ENCODE data around the gene NRG3.

Gene NRG3

DNA sequence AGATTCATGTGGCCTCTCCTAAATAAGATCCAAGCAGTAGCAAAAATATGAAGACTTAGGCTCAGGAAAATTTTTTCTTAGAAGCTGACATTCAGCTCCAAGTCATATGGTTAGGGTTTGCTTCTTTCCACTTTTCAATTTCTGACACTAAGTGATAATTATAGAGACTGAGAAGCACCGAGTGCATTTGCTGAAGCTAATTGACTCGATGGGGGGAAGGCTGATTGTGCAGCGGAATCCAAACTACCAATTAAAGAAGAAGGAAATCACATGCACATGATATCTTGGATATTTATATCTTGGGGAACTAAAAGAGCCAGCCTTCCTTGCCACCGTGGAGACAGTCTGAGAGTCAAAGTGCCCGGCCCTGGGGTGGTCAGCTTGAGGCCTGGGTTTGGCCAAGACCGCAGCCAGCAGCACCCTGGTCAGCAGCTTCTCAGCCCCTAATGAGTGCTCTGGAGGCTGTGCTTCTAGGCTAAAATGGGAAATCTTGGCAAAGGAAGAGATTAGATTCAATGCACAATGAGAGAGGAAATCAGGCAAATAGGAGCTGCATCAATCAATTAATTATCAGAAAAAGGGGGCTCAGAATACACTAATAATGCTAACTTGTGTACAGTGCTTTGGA lies 589.3 kb downstream of the NRG3 start:
- TF ChIP-seq, protein P1, sequence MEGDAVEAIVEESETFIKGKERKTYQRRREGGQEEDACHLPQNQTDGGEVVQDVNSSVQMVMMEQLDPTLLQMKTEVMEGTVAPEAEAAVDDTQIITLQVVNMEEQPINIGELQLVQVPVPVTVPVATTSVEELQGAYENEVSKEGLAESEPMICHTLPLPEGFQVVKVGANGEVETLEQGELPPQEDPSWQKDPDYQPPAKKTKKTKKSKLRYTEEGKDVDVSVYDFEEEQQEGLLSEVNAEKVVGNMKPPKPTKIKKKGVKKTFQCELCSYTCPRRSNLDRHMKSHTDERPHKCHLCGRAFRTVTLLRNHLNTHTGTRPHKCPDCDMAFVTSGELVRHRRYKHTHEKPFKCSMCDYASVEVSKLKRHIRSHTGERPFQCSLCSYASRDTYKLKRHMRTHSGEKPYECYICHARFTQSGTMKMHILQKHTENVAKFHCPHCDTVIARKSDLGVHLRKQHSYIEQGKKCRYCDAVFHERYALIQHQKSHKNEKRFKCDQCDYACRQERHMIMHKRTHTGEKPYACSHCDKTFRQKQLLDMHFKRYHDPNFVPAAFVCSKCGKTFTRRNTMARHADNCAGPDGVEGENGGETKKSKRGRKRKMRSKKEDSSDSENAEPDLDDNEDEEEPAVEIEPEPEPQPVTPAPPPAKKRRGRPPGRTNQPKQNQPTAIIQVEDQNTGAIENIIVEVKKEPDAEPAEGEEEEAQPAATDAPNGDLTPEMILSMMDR (IDR thresholded peaks at IDR 0.05; ENCODE audit: low read depth, low read length, missing control alignments) = no peak
- H3K4me3 ChIP-seq (ENCODE audit: low read depth, low read length) = no peak overlapping the region
- DNase-seq (ENCODE audit: low read depth) = no peak

DNA sequence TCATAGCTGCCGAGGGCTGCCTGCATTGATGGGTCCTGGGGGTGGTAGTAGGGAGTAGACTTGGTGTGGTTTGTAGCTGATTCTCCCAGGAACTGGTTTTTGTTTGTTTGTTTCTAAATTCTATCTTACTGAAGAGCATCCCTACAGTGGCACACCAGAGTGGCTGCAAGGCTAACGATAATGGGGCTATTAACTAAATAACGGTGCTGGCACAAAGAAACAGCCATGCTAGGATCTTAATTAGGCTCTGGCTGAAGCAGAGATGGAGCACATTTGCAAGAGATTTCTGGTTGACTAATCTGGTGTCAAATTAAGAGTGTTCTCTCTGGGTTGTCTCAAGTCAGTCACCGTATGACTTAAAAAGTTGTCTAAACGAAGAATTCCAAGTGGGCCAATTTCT lies 590.0 kb downstream of the NRG3 start:
- TF ChIP-seq, protein P1 (IDR thresholded peaks at IDR 0.05; ENCODE audit: low read depth, low read length, missing control alignments) = no peak
- no peak for DNase-seq (ENCODE audit: low read depth)
- no peak overlapping the region for H3K4me3 ChIP-seq (ENCODE audit: low read depth, low read length)

DNA sequence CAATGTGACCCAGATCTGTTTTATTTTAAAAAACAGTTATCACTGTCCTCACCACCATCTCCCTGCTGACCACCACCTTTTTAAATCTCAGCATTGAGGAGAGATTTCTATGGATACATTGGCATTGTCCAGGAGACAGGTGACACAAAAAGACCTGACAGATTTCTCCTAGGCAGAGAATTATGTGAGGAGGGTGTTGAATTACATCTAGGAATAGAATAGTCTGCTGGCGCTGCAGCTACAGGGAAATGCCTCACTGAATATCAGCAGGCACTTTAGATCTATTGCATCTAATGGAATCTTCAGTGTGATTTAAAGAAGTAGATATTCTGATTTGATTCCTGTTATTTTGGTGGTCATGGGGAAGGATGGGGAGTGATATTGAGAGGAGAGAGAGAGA lies 593.5 kb downstream of the NRG3 start:
- TF ChIP-seq, protein P1 (IDR thresholded peaks at IDR 0.05; ENCODE audit: low read depth, low read length, missing control alignments) = no peak
- no peak for DNase-seq (ENCODE audit: low read depth)
- no peak overlapping the region for H3K4me3 ChIP-seq (ENCODE audit: low read depth, low read length)

DNA sequence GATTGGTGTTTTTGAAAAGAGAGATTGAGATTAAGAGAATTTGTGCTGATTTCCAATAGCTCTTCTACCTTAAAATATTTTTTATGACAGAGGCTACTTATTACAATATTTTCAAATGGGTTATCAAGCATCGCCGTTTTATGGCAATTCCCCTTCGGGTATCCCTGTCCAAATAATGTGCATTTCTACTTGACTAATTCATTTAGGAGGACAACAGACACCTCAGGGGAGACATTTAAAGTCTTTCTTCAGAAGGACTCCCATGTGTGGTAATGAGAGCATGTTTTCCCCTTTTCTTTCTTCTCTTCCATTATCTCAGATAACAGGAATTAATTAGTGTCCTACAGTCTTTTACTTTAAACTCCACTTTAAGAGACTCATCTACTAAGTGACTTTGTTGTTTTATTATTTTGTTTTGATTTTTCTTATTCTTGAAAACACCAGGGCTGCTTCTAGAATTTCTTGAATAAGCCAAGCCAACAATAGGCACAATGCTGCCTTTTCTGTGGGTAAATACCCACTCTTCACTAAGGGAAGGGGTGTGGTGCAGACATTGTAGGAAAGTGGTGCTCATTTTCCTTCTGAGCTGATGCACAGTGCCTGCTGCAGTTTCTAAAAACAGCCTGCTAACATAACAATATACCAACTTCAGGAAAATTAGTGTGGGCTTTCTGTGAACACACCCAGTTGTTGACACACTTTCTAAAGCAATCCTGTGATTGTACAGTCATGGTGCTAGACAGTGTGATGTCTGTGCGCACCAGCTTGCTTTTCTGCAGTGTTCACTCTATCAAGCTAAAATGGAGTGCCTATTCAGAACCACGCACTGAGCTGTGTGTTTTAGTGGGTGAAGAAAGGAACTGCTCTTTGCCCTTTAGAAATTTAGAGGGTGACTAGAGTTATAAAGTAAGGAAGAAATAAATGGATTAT lies 597.7 kb downstream of the NRG3 start:
- TF ChIP-seq, protein P1 (IDR thresholded peaks at IDR 0.05; ENCODE audit: low read depth, low read length, missing control alignments) = no peak
- no peak overlapping the region for H3K4me3 ChIP-seq (ENCODE audit: low read depth, low read length)

DNA sequence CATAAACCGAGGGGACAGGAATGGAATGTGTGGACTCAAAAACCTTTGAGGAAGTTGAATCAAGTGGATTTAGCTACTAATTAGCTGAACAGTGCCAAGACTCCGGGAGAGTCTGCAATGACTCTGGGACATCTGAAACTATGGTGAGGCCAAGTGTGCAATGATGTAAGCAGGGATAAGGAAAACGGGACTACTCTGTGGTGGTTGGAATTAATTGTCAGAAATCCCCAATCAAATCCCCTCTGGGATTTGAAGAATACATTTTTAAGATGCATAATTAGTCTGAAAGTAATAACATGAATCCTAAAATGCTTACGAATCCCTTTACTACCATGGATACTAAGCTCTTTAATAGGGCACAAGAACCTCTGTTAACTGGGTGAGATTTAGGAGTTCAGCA lies 602.8 kb downstream of the NRG3 start:
- TF ChIP-seq, protein P1 (IDR thresholded peaks at IDR 0.05; ENCODE audit: low read depth, low read length, missing control alignments) = no peak
- no peak overlapping the region for H3K4me3 ChIP-seq (ENCODE audit: low read depth, low read length)
- no peak for DNase-seq (ENCODE audit: low read depth)

More for the DNA sequence above, 597.7 kb downstream of the NRG3 start:
- no peak for DNase-seq (ENCODE audit: low read depth)

DNA sequence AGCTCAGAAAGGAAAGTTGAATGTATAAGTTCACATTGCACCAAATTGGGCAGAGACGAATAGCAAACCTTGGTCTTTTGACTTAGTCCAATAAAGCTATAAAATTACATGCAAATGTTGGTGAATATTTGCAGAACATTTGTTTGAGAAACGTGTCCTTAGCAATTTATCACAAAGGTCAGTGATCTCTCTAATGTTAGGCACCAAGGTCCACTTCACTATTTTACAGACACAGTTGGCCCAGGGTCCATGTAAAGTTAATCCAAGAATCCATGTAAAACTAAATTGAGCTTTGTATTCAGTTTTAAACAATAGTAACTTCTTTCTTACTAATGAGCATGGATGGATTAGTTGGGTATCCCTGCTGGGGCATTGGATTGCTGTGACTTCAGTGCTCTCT lies 617.7 kb downstream of the NRG3 start:
- TF ChIP-seq, protein P1 (IDR thresholded peaks at IDR 0.05; ENCODE audit: low read depth, low read length, missing control alignments) = no peak

More for the DNA sequence above, 617.7 kb downstream of the NRG3 start:
- no peak overlapping the region for H3K4me3 ChIP-seq (ENCODE audit: low read depth, low read length)
- DNase-seq (ENCODE audit: low read depth) = no peak

All from GM12864 (cell line).